PC-3 (cell line): Measurements from ENCODE around the gene YIF1B. TPM values are rescaled to one million over a fixed set of nuclear protein-coding genes. Genes with fewer than 3 reads are reported as not detected.
A peak's percentile ranks its signal among the peaks of the same experiment; 100 is the strongest.
"Not testable (repeated sequence)": the region's sequence is repeated elsewhere in the genome, so short reads cannot be mapped to it uniquely, and the experiment has no call there.

Experiments used
- ATAC-seq: fragments of 200-7000 bp; cut with Tn5 transposase; 2 replicates; pipeline ENCODE4 v1.9.1; 2020; ENCODE audit warnings: mild to moderate bottlenecking, moderate library complexity
- Bru-seq: library from RNA; stranded (reverse); fragments of 400-500 nt; gene quantifications from one replicate; lab custom pipeline; 2021; lab: Mats Ljungman, UMichigan
- BruChase-seq, 2 experiments: library from RNA; stranded (reverse); fragments of 400-500 nt; gene quantifications; one replicate each; lab custom pipeline; 2021; lab: Mats Ljungman, UMichigan
- BruUV-seq: library from RNA; stranded (reverse); fragments of 400-500 nt; replicated peaks from 2 replicates; lab custom pipeline; 2021; lab: Mats Ljungman, UMichigan
- CTCF ChIA-PET: fragments of 300-600 bp; sonication (Branson Sonifier 250); formaldehyde crosslinking; loops from one replicate; lab custom pipeline; 2022; ENCODE audit warnings: antibody characterized with exemption; lab: Charles Lee
- POLR2A ChIA-PET: fragments of 300-600 bp; sonication (Branson Sonifier 250); formaldehyde crosslinking; loops from one replicate; lab custom pipeline; 2022; ENCODE audit warnings: antibody characterized with exemption; ENCODE audit not compliant: unreplicated experiment; lab: Charles Lee
- DNase-seq: peaks from one replicate; pipeline ENCODE4 v3.0.0-alpha.2; 2015
- H2AFZ ChIP-seq: fragments of 300-600 bp; sonication (generic); 2 replicates; pipeline ENCODE4 v1.6.0; 2016; ENCODE audit warnings: antibody characterized with exemption, low read length
- H3F3A ChIP-seq: fragments of 300-600 bp; sonication (generic); one replicate; pipeline ENCODE4 v1.6.0; 2017; ENCODE audit warnings: antibody characterized with exemption, low read length, control low read depth, mild to moderate bottlenecking; ENCODE audit not compliant: unreplicated experiment
- H3K27ac ChIP-seq: fragments of 300-600 bp; sonication (generic); 2 replicates; pipeline ENCODE4 v1.5.1; 2016; ENCODE audit warnings: mild to moderate bottlenecking, low read length
- H3K27me3 ChIP-seq: fragments of 300-600 bp; sonication (generic); 2 replicates; pipeline ENCODE4 v1.6.1; 2016; ENCODE audit warnings: low read length, mixed read lengths
- H3K36me3 ChIP-seq: fragments of 300-600 bp; sonication (generic); 2 replicates; pipeline ENCODE4 v1.6.1; 2016; ENCODE audit warnings: low read depth, mixed run types, low read length, mixed read lengths
- H3K4me1 ChIP-seq: fragments of 300-600 bp; sonication (generic); 2 replicates; pipeline ENCODE4 v1.5.1; 2016; ENCODE audit warnings: low read length; ENCODE audit not compliant: insufficient read depth
- H3K4me2 ChIP-seq: fragments of 300-600 bp; sonication (generic); 2 replicates; pipeline ENCODE4 v1.6.0; 2016; ENCODE audit warnings: low read length
- H3K4me3 ChIP-seq: fragments of 300-600 bp; sonication (generic); 2 replicates; pipeline ENCODE4 v1.5.1; 2016; ENCODE audit warnings: mild to moderate bottlenecking, low read length, mixed read lengths
- H3K79me2 ChIP-seq: fragments of 300-600 bp; sonication (generic); 2 replicates; pipeline ENCODE4 v1.6.1; 2017; ENCODE audit warnings: low read length, mixed read lengths
- H3K9ac ChIP-seq: fragments of 300-600 bp; sonication (generic); 2 replicates; pipeline ENCODE4 v1.6.0; 2016; ENCODE audit warnings: mild to moderate bottlenecking, low read length
- H3K9me2 ChIP-seq: fragments of 300-600 bp; sonication (generic); replicated peaks from 2 replicates; pipeline ENCODE4 v1.6.1; 2016; ENCODE audit warnings: mixed run types, low read length, mixed read lengths
- H3K9me3 ChIP-seq: fragments of 300-600 bp; sonication (generic); 2 replicates; pipeline ENCODE4 v1.6.1; 2016; ENCODE audit warnings: low read length, mixed read lengths
- H4K20me1 ChIP-seq: fragments of 300-600 bp; sonication (generic); 2 replicates; pipeline ENCODE4 v1.6.1; 2016; ENCODE audit warnings: low read length, mixed read lengths
- EZH2 ChIP-seq: fragments of 300-600 bp; sonication (generic); IDR thresholded peaks from one replicate; pipeline ENCODE4 v1.6.1; 2017; ENCODE audit warnings: antibody characterized with exemption, mild to moderate bottlenecking, low read length; ENCODE audit not compliant: unreplicated experiment
- EZH2phosphoT487 ChIP-seq: fragments of 300-600 bp; sonication (generic); IDR thresholded peaks from 2 replicates; pipeline ENCODE4 v1.6.1; 2018; ENCODE audit warnings: mild to moderate bottlenecking, antibody characterized with exemption, low read length, borderline replicate concordance
- intact Hi-C: fragments of 100-400 bp; cut with micrococcal nuclease; formaldehyde crosslinking; loops from 2 replicates; pipeline ENCODE4 v1.9.0; 2023
- long read RNA-seq: library from polyadenylated mRNA; unstranded; transcript quantifications from one replicate; pipeline ENCODE4 v2.0.0, GENCODE V29; 2021; ENCODE audit not compliant: unreplicated experiment
- total RNA-seq: library from RNA; depleted of rRNA; stranded (reverse); fragments of >200 nt; gene quantifications from 2 replicates; pipeline ENCODE4 v1.2.3, GENCODE V29; 2014; rRNA removed
- TF ChIP-seq, protein P1 (sequence below): fragments of 300-600 bp; sonication (generic); conservative IDR thresholded peaks from 2 replicates; pipeline ENCODE4 v1.5.1; 2017; ENCODE audit warnings: antibody characterized with exemption, low read depth, mild to moderate bottlenecking, low read length

YIF1B gene, protein sequence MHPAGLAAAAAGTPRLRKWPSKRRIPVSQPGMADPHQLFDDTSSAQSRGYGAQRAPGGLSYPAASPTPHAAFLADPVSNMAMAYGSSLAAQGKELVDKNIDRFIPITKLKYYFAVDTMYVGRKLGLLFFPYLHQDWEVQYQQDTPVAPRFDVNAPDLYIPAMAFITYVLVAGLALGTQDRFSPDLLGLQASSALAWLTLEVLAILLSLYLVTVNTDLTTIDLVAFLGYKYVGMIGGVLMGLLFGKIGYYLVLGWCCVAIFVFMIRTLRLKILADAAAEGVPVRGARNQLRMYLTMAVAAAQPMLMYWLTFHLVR
- total RNA-seq (62.9 and 72.3 TPM in 2 replicates), Bru-seq, nascent RNA (percentile 57 among the genes with signal in this experiment), BruChase-seq, experiment 1, labeled RNA remaining after a 6-hour chase (percentile 57 among the genes with signal in this experiment), BruChase-seq, experiment 2, labeled RNA remaining after a 2-hour chase (percentile 48 among the genes with signal in this experiment)
- long read RNA-seq, transcript YIF1B-216 (8 exons, 1,181 nt) = major isoform, 27 of 77 reads
- long read RNA-seq, transcript YIF1B-203 (8 exons, 1,225 nt) = minor isoform, 5 of 77 reads
- long read RNA-seq, transcript YIF1B-214 (8 exons, 940 nt) = minor isoform, 8 of 77 reads
- long read RNA-seq, transcript YIF1B-201 (8 exons, 964 nt) = minor isoform, 5 of 77 reads
- long read RNA-seq, partial matches to known transcripts = 3 of 77 reads
- long read RNA-seq, other reads (novel, unspliced or antisense) = 22 of 77 reads

DNA sequence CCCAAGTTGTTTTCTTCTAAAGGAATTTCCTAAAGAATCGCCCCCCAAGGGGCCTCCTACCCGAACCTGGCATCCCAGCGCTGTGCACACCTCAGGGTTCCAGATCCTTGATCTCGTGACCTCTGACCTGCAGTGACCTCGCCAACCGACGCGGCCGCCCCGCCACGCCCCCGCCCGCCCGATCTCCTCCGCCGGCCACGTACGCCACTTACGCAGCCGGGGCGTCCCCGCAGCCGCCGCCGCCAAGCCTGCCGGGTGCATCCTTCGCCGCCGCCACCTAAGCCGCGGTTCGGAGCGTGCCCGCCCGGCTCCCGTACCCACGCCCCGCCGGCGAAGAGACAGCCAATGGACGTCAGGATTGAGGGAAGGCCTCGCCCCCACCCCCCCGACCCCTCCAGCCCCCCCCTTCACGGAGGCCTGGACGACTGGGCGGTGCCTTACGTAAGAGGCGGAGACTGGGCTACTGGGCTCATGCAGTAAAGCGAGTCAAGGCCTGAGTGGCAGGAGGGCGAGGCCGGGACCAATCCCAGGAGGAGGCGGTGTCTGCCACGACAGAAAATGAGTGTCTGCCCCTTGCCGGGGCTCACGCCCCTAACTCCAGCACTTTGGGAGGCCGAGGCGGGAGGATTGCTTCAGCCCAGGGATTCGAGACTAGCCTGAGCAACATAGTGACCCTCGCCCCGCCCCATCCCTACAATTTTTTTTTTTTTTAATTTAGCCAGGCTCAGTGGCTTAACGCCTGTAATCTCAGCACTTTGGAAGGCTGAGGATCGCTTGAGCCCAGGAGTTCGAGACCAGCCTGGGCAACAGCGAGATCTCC lies at the start of gene YIF1B:
Gene YIF1B, minus strand, starts transcription at position 291 of the 820 bp plus-strand sequence. Its CDS starts 30 bp downstream, at position 261.
- TF ChIP-seq EZH2phosphoT487 = no peak
- TF ChIP-seq EZH2 = no peak
- TF ChIP-seq, protein P1, sequence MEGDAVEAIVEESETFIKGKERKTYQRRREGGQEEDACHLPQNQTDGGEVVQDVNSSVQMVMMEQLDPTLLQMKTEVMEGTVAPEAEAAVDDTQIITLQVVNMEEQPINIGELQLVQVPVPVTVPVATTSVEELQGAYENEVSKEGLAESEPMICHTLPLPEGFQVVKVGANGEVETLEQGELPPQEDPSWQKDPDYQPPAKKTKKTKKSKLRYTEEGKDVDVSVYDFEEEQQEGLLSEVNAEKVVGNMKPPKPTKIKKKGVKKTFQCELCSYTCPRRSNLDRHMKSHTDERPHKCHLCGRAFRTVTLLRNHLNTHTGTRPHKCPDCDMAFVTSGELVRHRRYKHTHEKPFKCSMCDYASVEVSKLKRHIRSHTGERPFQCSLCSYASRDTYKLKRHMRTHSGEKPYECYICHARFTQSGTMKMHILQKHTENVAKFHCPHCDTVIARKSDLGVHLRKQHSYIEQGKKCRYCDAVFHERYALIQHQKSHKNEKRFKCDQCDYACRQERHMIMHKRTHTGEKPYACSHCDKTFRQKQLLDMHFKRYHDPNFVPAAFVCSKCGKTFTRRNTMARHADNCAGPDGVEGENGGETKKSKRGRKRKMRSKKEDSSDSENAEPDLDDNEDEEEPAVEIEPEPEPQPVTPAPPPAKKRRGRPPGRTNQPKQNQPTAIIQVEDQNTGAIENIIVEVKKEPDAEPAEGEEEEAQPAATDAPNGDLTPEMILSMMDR = no peak
- peak within 1 kb of the TSS; percentile 80 for H2AFZ ChIP-seq
- peak within 1 kb of the TSS; percentile 80 for H3K4me3 ChIP-seq
- H3K9me2 ChIP-seq = no peaks in the 10 kb centered on the region
- H3F3A ChIP-seq = no peaks in the 10 kb centered on the region
- peak; percentile 89 for ATAC-seq
- BruUV-seq = no TSS peak
- H3K36me3 ChIP-seq = no peaks in the 10 kb centered on the region
- no peaks in the 10 kb centered on the region for H3K9me3 ChIP-seq
- peak; percentile 91 for DNase-seq
- ChIA-PET CTCF (no interaction called here), POLR2A (no interaction called here)
- peaks cover 20% of the 10 kb centered on the region for H3K79me2 ChIP-seq
- H4K20me1 ChIP-seq = no peaks in the 10 kb centered on the region
- peak within 1 kb of the TSS; percentile 67 for H3K9ac ChIP-seq
- no peaks in the 10 kb centered on the region for H3K27me3 ChIP-seq
- H3K4me2 ChIP-seq = peak within 1 kb of the TSS; percentile 89
- intact Hi-C loops = no loop called here
- H3K4me1 ChIP-seq = peaks cover 5% of the 10 kb centered on the region; the same call in 1 of the 2 replicates
- H3K27ac ChIP-seq = peak within 1 kb of the TSS; percentile 51

DNA sequence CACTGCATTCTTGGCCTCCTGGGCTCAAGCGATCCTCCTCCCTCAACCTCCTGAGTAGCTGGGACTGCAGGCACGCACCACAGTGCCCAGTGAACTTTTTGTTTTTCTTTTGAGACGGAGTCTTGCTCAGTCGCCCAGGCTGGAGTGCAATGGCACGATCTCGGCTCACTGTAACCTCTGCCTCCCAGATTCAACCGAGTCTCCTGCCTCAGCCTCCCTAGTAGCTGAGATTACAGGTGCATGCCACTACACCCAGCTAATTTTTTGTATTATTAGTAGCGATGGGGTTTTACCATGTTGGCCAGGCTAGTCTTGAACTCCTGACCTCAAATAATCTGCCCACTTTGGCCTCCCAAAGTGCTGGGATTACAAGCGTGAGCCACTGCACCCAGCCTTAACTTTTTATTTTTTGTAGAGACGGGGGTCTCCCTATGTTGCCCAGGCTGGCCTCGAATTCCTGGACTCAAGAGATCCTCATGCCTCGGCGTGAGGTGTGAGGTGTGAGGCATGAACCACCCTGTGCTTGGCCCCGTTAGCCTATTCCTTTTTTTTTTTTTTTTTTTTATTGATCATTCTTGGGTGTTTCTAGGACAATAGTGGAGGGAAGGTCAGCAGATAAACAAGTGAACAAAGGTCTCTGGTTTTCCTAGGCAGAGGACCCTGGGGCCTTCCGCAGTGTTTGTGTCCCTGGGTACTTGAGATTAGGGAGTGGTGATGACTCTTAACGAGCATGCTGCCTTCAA lies 47.4 kb upstream of the YIF1B start:
- DNase-seq, H4K20me1 ChIP-seq, H3F3A ChIP-seq, H3K36me3 ChIP-seq, H3K4me1 ChIP-seq, H3K27ac ChIP-seq, H3K9me3 ChIP-seq, H3K79me2 ChIP-seq, intact Hi-C loops, H3K9me2 ChIP-seq, CTCF ChIA-PET, H3K9ac ChIP-seq, ATAC-seq: not testable (repeated sequence)
- Histone ChIP-seq H3K4me2 (peak overlapping the region; percentile 99), H3K4me3 (peak overlapping the region; percentile 80; the same call in 1 of the 2 replicates), H3K27me3 (peaks cover 22% of the 10 kb centered on the region), H2AFZ (peak overlapping the region; percentile 93; the same call in 1 of the 2 replicates)
- TSS peak; percentile 47 for BruUV-seq
- POLR2A ChIA-PET = interaction anchor here (0.5 kb wide), 1 partner anchor 98 kb away, joined by 3 read pairs; no protein-coding TSS in a partner anchor
